Pulmonary artery endothelial cell (primary cell): ENCODE results near the gene AQP1. TPM values are rescaled to one million over a fixed set of nuclear protein-coding genes. Genes with fewer than 3 reads are reported as not detected.

Experiments used
- DNase-seq: peaks from one replicate; pipeline ENCODE4 v3.0.0-alpha.2; 2011; ENCODE audit warnings: low read depth, low spot score
- total RNA-seq: library from RNA; depleted of rRNA; stranded (reverse); fragments of >200 nt; gene quantifications from 2 replicates; pipeline ENCODE4 v1.2.3, GENCODE V29; 2014

The AQP1 gene
- total RNA-seq, 1 donor from 2014 or later = 6.4 TPM

DNA sequence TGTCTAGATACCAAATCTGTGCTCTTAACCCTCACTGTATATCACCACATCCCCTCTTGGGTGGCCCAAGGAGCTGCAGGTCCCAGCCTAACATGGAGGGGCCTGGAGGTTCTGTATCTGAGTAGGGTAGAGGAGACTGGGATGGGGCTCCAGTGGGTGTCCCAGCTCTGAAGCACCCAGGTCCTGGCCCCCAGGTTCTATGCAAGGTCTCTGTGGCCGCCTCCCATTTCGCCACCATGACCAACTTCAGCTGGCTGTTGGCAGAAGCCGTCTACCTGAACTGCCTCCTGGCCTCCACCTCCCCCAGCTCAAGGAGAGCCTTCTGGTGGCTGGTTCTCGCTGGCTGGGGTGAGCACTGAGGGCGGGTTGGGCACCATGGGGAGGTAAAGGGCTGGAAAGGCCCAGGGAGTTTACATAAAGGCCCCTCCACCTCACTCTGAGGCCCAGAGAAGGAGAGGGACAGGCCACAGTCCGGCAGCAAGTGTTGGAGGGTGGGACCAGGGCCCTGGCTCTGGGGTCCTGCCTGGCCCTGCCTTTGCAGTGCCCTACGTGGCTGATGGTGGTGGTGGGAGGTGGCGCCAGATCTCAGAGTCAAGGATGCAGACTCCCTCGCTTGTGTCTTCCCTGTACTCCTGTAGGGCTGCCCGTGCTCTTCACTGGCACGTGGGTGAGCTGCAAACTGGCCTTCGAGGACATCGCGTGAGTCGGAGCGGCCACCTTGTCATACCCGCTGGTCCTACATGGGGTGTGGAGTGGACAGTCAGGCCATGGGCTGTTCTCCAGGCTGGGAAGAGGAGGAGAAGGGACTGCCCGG lies 62.3 kb downstream of the AQP1 start:
- DNase-seq = no peak

DNA sequence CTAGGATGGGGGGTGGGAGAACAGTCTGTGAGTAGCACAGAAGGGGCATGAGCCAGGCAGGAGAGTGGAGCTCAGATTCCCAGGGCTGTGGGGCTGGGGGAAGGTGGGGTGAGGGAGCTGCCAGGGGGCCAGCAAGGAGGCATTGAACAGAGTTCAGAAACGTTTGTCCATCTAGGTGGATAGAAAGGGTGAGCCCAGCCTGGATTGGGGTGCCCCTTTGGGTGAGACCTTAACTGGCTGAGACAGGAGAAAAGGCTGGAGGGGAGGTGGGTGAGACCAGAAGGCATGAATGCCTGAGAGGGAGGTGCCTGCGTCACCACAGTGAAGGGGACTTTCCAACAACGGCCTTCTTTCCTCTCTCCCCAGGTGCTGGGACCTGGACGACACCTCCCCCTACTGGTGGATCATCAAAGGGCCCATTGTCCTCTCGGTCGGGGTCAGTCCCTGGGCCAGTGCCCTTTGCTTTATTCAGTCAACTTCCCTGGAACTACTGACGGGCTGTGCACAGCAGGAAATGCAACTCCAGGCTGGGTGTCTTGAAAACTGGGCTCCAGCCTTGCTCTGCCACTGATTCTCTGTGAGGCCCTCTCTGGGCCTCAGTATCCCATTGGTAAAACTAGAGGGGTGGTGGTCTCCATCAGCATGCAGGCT lies 63.1 kb downstream of the AQP1 start:
- DNase-seq = no peak

Other genes with a start within 250 kb of the AQP1 start
- not detected in 2 replicates for gene CRHR2, start 229.4 kb upstream of the AQP1 start, total RNA-seq
- gene INMT, start 159.7 kb upstream of the AQP1 start, total RNA-seq = not detected in 2 replicates
- gene MINDY4, start 140.4 kb upstream of the AQP1 start, total RNA-seq = 2.2 and 3.2 TPM in 2 replicates
- not detected in 2 replicates for gene GHRHR, start 52.1 kb downstream of the AQP1 start, total RNA-seq
- 0.07 and 0.46 TPM in 2 replicates for gene ADCYAP1R1, start 140.5 kb downstream of the AQP1 start, total RNA-seq